Measurements from ENCODE around the gene CBX5.

Gene CBX5

DNA sequence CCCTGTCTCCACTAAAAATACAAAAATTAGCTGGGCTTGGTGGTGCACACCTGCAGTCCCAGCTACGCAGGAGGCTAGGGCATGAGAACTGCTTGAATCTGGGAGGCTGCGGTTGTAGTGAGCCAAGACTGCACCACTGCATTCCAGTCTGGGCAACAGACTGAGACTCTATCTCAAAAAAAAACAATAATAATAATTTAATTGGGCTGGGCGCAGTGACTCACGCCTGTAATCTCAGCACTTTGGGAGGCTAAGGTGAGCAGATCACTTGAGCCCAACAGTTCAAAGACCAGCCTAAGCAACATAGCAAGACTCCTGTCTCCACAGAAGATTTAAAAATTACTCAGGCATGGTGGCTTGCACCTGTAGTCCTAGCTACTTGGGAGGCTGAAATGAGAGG lies 26.7 kb downstream of the CBX5 start:
- TF ChIP-seq, protein P1, sequence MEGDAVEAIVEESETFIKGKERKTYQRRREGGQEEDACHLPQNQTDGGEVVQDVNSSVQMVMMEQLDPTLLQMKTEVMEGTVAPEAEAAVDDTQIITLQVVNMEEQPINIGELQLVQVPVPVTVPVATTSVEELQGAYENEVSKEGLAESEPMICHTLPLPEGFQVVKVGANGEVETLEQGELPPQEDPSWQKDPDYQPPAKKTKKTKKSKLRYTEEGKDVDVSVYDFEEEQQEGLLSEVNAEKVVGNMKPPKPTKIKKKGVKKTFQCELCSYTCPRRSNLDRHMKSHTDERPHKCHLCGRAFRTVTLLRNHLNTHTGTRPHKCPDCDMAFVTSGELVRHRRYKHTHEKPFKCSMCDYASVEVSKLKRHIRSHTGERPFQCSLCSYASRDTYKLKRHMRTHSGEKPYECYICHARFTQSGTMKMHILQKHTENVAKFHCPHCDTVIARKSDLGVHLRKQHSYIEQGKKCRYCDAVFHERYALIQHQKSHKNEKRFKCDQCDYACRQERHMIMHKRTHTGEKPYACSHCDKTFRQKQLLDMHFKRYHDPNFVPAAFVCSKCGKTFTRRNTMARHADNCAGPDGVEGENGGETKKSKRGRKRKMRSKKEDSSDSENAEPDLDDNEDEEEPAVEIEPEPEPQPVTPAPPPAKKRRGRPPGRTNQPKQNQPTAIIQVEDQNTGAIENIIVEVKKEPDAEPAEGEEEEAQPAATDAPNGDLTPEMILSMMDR (IDR thresholded peaks at IDR 0.05; ENCODE audit: extremely low read depth, missing control alignments), result no peak
- DNase-seq (ENCODE audit: low spot score), result no peak

DNA sequence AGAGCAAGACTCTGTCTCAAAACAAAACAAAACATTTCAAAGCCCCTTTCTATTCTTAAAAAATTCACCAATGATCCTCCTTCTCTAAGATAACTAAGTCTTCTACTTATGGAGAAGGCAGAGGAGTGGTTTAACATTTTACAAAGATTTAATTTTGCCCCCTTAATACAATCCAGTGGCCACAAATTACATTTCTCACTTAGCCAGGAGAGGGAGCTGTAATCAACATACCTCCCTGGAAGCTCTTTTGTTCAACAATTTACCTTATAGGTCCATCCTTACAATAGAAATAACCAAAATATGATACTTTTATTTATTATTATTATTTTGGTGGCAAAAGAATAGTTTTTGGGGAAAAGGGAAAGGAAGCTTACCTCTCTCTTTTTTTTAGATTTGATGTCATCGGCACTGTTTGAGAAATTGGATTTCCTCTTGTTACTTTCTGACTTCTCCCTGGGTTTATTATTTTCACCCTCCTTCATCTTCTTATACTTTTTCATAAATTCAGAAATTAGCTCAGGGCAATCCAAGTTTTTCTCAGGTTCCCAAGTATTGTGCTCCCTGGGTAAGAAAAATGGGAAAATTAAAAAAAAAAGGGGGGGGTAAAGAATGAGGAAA lies 28.1 kb downstream of the CBX5 start:
- TF ChIP-seq, protein P1 (IDR thresholded peaks at IDR 0.05; ENCODE audit: extremely low read depth, missing control alignments), result peak; percentile 48
- DNase-seq (ENCODE audit: low spot score), result peak; percentile 65

DNA sequence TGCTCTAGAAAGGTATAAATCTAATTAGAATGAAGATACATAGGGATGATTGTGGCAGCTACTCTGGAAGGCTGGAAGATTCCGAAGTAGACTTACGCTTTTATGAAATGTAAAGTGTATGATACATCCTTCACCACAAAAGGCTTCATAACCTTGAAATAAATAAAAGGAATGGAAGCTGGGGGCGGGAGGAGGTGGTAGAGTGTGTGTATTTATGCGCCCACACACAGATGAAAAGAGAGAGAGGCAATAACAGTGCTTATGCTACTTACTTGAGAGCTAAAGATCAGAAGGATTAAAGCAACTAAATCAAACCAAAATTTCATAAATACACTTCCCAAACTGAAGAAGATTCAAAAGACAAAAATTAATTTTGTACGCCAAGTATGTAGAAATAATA lies 30.4 kb downstream of the CBX5 start:
- DNase-seq (ENCODE audit: low spot score), result no peak
- TF ChIP-seq, protein P1 (IDR thresholded peaks at IDR 0.05; ENCODE audit: extremely low read depth, missing control alignments), result no peak

DNA sequence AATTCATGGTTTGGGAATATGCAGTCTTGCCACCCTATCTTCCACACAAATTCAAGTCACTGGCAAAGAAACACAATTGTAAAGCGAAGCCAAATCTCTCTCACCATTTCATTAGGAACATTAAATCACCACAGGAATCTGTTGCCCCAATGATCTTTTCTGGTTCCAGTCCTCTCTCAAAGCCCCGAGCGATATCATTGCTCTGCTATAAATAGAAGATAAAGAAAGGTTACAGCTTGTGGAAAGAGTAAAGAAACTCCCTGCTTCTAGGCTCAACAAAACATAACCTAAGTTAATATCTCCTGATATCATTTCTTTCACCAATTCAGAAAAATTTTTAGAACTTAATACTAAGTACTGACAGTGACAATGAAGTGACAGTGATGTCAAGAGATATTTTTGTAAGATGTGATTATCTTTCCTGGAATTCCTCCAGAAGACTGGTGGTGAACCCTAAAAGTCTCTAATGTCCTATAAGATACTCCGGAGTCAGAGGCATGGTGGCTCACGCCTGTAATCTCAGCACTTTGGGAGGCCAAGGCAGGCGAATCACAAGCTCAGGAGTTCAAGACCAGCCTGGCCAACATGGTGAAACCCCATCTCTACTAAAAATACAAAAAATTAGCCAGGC lies 33.8 kb downstream of the CBX5 start:
- no peak for DNase-seq (ENCODE audit: low spot score)

DNA sequence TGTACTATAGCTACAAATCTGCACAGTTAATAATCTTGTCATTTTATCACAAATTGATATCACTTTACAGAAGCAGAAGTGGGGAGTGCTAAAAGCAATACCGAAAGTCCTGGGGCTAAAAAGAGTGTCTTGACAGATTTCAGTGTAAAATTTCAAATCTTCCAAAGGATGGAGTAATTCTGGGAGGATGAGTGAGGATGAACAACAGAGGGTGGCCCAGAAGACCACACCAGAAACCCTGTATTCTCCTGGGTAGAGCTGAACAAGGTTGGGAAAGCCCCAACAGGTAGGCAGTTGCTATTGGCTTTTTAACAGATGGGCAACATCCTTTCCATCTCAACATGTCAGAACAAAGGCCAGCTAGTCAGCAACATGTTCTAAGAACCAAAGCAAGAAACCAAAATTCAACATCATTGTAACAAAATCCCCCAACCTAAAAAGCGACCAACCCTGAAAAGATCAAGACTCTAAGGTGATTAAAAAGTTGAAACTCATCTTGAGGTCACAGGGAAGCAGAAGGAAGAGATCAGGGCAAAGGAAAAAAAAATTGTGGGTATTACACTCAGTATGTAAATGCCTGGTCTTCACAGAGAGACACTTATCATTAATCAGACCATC lies 38.8 kb downstream of the CBX5 start:
- TF ChIP-seq, protein P1 (IDR thresholded peaks at IDR 0.05; ENCODE audit: extremely low read depth, missing control alignments), result no peak
- DNase-seq (ENCODE audit: low spot score), result peak; percentile 31

More for the DNA sequence above, 33.8 kb downstream of the CBX5 start:
- TF ChIP-seq, protein P1 (IDR thresholded peaks at IDR 0.05; ENCODE audit: extremely low read depth, missing control alignments), result no peak

DNA sequence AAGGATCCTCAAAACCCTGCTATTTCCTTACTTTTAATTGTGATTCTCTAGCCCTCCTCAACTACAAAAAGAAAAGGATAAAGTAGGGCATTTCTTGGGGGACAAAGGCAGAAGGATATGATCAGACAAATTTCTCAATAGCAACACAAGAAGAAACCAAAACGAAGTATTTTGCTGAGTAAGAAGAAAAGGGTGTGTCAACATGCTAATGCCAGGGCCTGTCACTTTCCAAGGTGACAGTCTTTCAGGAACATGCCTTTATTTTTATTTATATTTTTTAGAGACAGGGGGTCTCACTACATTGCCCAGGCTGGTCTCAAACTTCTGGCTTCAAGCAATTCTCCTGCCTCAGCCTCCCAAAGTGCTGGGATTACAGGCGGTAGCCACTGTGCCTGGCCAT lies 39.8 kb downstream of the CBX5 start:
- TF ChIP-seq, protein P1 (IDR thresholded peaks at IDR 0.05; ENCODE audit: extremely low read depth, missing control alignments), result no peak
- DNase-seq (ENCODE audit: low spot score), result no peak

DNA sequence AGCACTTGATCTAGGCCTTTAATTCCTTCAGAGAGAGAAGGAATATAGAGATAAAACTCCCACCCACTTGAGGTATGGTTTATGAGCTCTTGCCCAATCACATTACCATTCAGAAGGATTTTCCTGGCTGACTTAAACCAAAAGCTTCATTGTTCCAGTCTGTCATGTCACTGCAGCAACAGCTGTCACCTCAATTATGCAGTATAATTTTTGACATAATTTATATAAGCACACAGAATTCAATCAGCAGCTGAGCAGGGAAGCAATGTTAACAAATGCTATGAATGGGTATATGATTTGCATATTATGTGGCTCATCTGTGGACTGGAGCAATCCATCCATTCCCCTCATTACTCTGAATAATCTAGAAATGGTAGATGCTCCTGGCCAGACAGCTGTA lies 40.3 kb downstream of the CBX5 start:
- TF ChIP-seq, protein P1 (IDR thresholded peaks at IDR 0.05; ENCODE audit: extremely low read depth, missing control alignments), result no peak
- DNase-seq (ENCODE audit: low spot score), result no peak

All from GM20000 (cell line).